Neural progenitor cell (in vitro differentiated cells): ENCODE measurements around the gene SCAF8. TPM values are rescaled to one million over a fixed set of nuclear protein-coding genes. Genes with fewer than 3 reads are reported as not detected.
"Not testable (repeated sequence)": the region's sequence is repeated elsewhere in the genome, so short reads cannot be mapped to it uniquely, and the experiment has no call there.

ENCODE experiments used
- DNase-seq: peaks from one replicate; pipeline ENCODE4 v3.0.0-alpha.2; 2016; ENCODE audit warnings: low spot score
- H2AFZ ChIP-seq: fragments of 200-600 bp; sonication (generic); replicated peaks from 2 replicates; pipeline ENCODE4 v1.6.1; 2016; ENCODE audit warnings: antibody characterized with exemption
- H3F3A ChIP-seq: fragments of 200-600 bp; sonication (generic); 2 replicates; pipeline ENCODE4 v1.6.1; 2016; ENCODE audit warnings: antibody characterized with exemption, low read depth
- H3K27ac ChIP-seq: fragments of 200-600 bp; sonication (generic); 2 replicates; pipeline ENCODE4 v1.5.1; 2016; ENCODE audit warnings: mild to moderate bottlenecking
- H3K27me3 ChIP-seq: fragments of 200-600 bp; sonication (generic); 2 replicates; pipeline ENCODE4 v1.6.1; 2016; ENCODE audit warnings: mild to moderate bottlenecking, moderate library complexity
- H3K36me3 ChIP-seq: fragments of 200-600 bp; sonication (generic); 2 replicates; pipeline ENCODE4 v1.5.1; 2016
- H3K4me1 ChIP-seq: fragments of 200-600 bp; sonication (generic); 2 replicates; pipeline ENCODE4 v1.6.1; 2016; ENCODE audit warnings: mixed run types
- H3K4me2 ChIP-seq: fragments of 200-600 bp; sonication (generic); 2 replicates; pipeline ENCODE4 v1.6.1; 2016
- H3K4me3 ChIP-seq: fragments of 200-600 bp; sonication (generic); 2 replicates; pipeline ENCODE4 v1.5.1; 2016
- H3K79me2 ChIP-seq: fragments of 200-600 bp; sonication (generic); 2 replicates; pipeline ENCODE4 v1.6.1; 2016; ENCODE audit warnings: low read depth
- H3K9ac ChIP-seq: fragments of 200-600 bp; sonication (generic); 2 replicates; pipeline ENCODE4 v1.6.1; 2016
- H3K9me3 ChIP-seq: fragments of 200-600 bp; sonication (generic); 2 replicates; pipeline ENCODE4 v1.5.1; 2016; ENCODE audit warnings: low read depth
- H4K20me1 ChIP-seq: fragments of 200-600 bp; sonication (generic); 2 replicates; pipeline ENCODE4 v1.6.1; 2016; ENCODE audit warnings: low read depth
- H3K27ac Mint-ChIP-seq: 3 replicates; pipeline ENCODE4 v1.8.0; 2021; ENCODE audit warnings: mixed read lengths
- H3K27me3 Mint-ChIP-seq: 2 replicates; pipeline ENCODE4 v1.8.0; 2022; ENCODE audit warnings: low read depth, mild to moderate bottlenecking, inconsistent platforms, moderate library complexity, mixed read lengths; ENCODE audit not compliant: insufficient read depth
- H3K36me3 Mint-ChIP-seq: 3 replicates; pipeline ENCODE4 v1.8.0; 2021; ENCODE audit warnings: mixed read lengths
- H3K4me1 Mint-ChIP-seq: 3 replicates; pipeline ENCODE4 v1.8.0; 2021; ENCODE audit warnings: mixed read lengths
- H3K4me3 Mint-ChIP-seq: 3 replicates; pipeline ENCODE4 v1.8.0; 2021; ENCODE audit warnings: mild to moderate bottlenecking, moderate library complexity, mixed read lengths
- H3K9me3 Mint-ChIP-seq: 3 replicates; pipeline ENCODE4 v1.8.0; 2020; ENCODE audit warnings: mixed read lengths
- EZH2 ChIP-seq: fragments of 200-600 bp; sonication (generic); IDR thresholded peaks from 2 replicates; pipeline ENCODE4 v1.6.1; 2017; ENCODE audit warnings: antibody characterized with exemption, mild to moderate bottlenecking, moderate library complexity
- EZH2phosphoT487 ChIP-seq: fragments of 200-600 bp; sonication (generic); IDR thresholded peaks from 2 replicates; pipeline ENCODE4 v1.6.1; 2017; ENCODE audit warnings: antibody characterized with exemption
- total RNA-seq: library from RNA; depleted of rRNA; stranded (reverse); fragments of >200 nt; gene quantifications from 2 replicates; pipeline ENCODE4 v1.2.3, GENCODE V29; 2015; ENCODE audit warnings: low replicate concordance
- TF ChIP-seq, protein P1 (sequence below): fragments of 200-600 bp; sonication (generic); IDR thresholded peaks from 2 replicates; pipeline ENCODE4 v1.5.1; 2017; ENCODE audit warnings: antibody characterized with exemption, mild to moderate bottlenecking

The SCAF8 gene
- total RNA-seq, 1 donor from 2014 or later, result 62.1 TPM

- TF ChIP-seq EZH2phosphoT487 (no peak), EZH2 (no peak)
- TF ChIP-seq, protein P1, sequence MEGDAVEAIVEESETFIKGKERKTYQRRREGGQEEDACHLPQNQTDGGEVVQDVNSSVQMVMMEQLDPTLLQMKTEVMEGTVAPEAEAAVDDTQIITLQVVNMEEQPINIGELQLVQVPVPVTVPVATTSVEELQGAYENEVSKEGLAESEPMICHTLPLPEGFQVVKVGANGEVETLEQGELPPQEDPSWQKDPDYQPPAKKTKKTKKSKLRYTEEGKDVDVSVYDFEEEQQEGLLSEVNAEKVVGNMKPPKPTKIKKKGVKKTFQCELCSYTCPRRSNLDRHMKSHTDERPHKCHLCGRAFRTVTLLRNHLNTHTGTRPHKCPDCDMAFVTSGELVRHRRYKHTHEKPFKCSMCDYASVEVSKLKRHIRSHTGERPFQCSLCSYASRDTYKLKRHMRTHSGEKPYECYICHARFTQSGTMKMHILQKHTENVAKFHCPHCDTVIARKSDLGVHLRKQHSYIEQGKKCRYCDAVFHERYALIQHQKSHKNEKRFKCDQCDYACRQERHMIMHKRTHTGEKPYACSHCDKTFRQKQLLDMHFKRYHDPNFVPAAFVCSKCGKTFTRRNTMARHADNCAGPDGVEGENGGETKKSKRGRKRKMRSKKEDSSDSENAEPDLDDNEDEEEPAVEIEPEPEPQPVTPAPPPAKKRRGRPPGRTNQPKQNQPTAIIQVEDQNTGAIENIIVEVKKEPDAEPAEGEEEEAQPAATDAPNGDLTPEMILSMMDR, result no peak
- H2AFZ ChIP-seq, result no peak overlapping the region
- peaks cover 100% of the 10 kb centered on the region for H3K79me2 ChIP-seq
- Mint-ChIP-seq H3K27ac (peak overlapping the region; percentile 47), H3K4me3 (no peak overlapping the region), H3K27me3 (peaks cover 5% of the 10 kb centered on the region), H3K4me1 (peaks cover 27% of the 10 kb centered on the region), H3K9me3 (peaks cover 15% of the 10 kb centered on the region), H3K36me3 (peaks cover 44% of the 10 kb centered on the region)
- H3K4me2 ChIP-seq, result peak overlapping the region; percentile 59
- no peaks in the 10 kb centered on the region for H3K9me3 ChIP-seq
- H3F3A ChIP-seq, result peaks cover 8% of the 10 kb centered on the region
- H3K36me3 ChIP-seq, result no peaks in the 10 kb centered on the region
- H3K4me3 ChIP-seq, result peak overlapping the region; percentile 5
- peak; percentile 85 for DNase-seq
- peaks cover 96% of the 10 kb centered on the region for H4K20me1 ChIP-seq
- H3K4me1 ChIP-seq, result peaks cover 37% of the 10 kb centered on the region
- peak overlapping the region; percentile 20 for H3K27ac ChIP-seq
- H3K27me3 ChIP-seq, result no peaks in the 10 kb centered on the region
- H3K9ac ChIP-seq, result no peak overlapping the region
Measured at GRCh38 chr6:154767003-154767723, 33.9 kb downstream of the SCAF8 start.

DNA sequence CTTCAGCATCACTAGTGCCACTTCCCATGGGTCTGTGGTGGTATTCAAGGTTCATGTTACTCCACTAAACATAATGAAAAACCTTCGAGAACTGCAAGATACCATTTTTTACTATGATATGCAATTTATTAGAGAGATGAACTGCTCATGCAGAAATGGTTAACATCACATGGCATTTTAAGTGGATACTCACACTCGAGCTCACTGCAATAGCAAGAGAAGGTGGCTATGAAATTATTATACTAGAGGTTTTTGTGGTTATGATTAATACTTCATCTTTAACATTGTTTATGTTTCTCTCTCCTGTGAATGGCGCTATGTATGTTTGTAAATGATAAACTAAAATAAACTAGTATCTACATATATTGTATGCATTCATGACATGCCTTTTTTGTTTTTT is 35.1 kb downstream of the SCAF8 start:
- Histone ChIP-seq H3K4me3 (no peak overlapping the region), H3K9ac (no peak overlapping the region), H3K9me3 (no peaks in the 10 kb centered on the region), H3K27ac (no peak overlapping the region), H3K79me2 (peaks cover 100% of the 10 kb centered on the region), H3F3A (peaks cover 8% of the 10 kb centered on the region), H4K20me1 (peaks cover 90% of the 10 kb centered on the region), H3K4me1 (peaks cover 30% of the 10 kb centered on the region), H3K4me2 (no peak overlapping the region), H3K27me3 (no peaks in the 10 kb centered on the region), H2AFZ (no peak overlapping the region), H3K36me3 (no peaks in the 10 kb centered on the region)
- Mint-ChIP-seq H3K9me3 (peaks cover 17% of the 10 kb centered on the region), H3K27me3 (peaks cover 5% of the 10 kb centered on the region), H3K27ac (no peak overlapping the region), H3K36me3 (peaks cover 42% of the 10 kb centered on the region), H3K4me1 (peaks cover 27% of the 10 kb centered on the region), H3K4me3 (no peak overlapping the region)
- DNase-seq, result no peak
- no peak for TF ChIP-seq EZH2
- TF ChIP-seq EZH2phosphoT487, result no peak
- TF ChIP-seq, protein P1, result no peak

DNA sequence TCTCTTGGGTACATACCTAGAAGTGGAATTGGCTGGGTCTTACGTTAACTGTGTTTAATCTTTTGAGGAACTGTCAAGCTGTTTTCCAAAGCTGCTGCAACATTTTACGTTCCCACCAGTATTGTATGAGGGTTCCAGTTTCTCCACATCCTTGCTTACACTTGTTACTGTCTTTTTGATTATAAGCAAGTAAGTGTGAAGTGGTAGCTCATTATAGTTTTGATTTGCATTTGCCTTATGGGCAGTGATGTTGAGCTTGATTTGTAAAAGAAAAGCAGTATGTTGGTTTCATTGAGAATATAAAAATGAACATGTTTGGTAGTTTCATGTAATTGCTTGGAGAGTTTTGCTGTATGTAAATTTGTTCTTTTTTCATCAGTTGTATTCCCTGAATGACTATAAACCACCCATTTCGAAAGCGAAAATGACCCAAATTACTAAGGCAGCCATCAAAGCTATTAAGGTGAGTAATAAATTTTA is 40.4 kb downstream of the SCAF8 start:
- peaks cover 38% of the 10 kb centered on the region for H3K36me3 Mint-ChIP-seq
- H3K9ac ChIP-seq, result no peak overlapping the region
- H3K4me1 ChIP-seq, result no peaks in the 10 kb centered on the region
- H4K20me1 ChIP-seq, result peaks cover 78% of the 10 kb centered on the region
- no peak overlapping the region for H3K4me3 Mint-ChIP-seq
- H3F3A ChIP-seq, result peaks cover 7% of the 10 kb centered on the region
- no peak overlapping the region for H3K4me3 ChIP-seq
- H2AFZ ChIP-seq, result no peak overlapping the region
- no peak for DNase-seq
- H3K79me2 ChIP-seq, result peaks cover 100% of the 10 kb centered on the region
- H3K27ac Mint-ChIP-seq, result no peak overlapping the region
- TF ChIP-seq EZH2 (no peak), EZH2phosphoT487 (no peak)
- TF ChIP-seq, protein P1, result no peak
- H3K27ac ChIP-seq, result no peak overlapping the region
- H3K36me3 ChIP-seq, result peaks cover 9% of the 10 kb centered on the region
- peaks cover 3% of the 10 kb centered on the region for H3K4me1 Mint-ChIP-seq
- no peaks in the 10 kb centered on the region for H3K27me3 ChIP-seq
- peaks cover 3% of the 10 kb centered on the region for H3K27me3 Mint-ChIP-seq
- H3K4me2 ChIP-seq, result no peak overlapping the region
- no peaks in the 10 kb centered on the region for H3K9me3 ChIP-seq
- peaks cover 10% of the 10 kb centered on the region for H3K9me3 Mint-ChIP-seq

GRCh38 chr6:154779157-154779556 is 45.9 kb downstream of the SCAF8 start:
- not testable (repeated sequence) for H3K4me1 Mint-ChIP-seq, H3K9me3 Mint-ChIP-seq, H3K4me1 ChIP-seq, H3K4me2 ChIP-seq, H2AFZ ChIP-seq, H3K9me3 ChIP-seq, H3K27ac ChIP-seq, H3K4me3 ChIP-seq, H3K9ac ChIP-seq, DNase-seq, H3F3A ChIP-seq, H3K27ac Mint-ChIP-seq, H3K27me3 ChIP-seq, H3K4me3 Mint-ChIP-seq, H3K27me3 Mint-ChIP-seq
- H3K79me2 ChIP-seq, result peaks cover 100% of the 10 kb centered on the region
- peaks cover 75% of the 10 kb centered on the region for H4K20me1 ChIP-seq
- H3K36me3 Mint-ChIP-seq, result peaks cover 37% of the 10 kb centered on the region
- H3K36me3 ChIP-seq, result peaks cover 12% of the 10 kb centered on the region
